Fibroblast of skin of left quadriceps (primary cell): ENCODE measurements around the gene PKHD1.
"Not testable (repeated sequence)": the region's sequence is repeated elsewhere in the genome, so short reads cannot be mapped to it uniquely, and the experiment has no call there.

Experiments used
- DNase-seq, 2 experiments: peaks; one replicate each; pipeline ENCODE4 v3.0.0-alpha.2; 2013; ENCODE audit warnings: low read depth in 2 of 2

The PKHD1 gene

GRCh38 chr6:51986864-51987263 is 100.5 kb downstream of the PKHD1 start:
- DNase-seq, result no peak

GRCh38 chr6:51983564-51983963 is 103.8 kb downstream of the PKHD1 start:
- no peak for DNase-seq

GRCh38 chr6:51982695-51983094 is 104.7 kb downstream of the PKHD1 start:
- not testable (repeated sequence) for DNase-seq

GRCh38 chr6:51976374-51976773 is 111.0 kb downstream of the PKHD1 start:
- DNase-seq, result no peak

GRCh38 chr6:51972659-51973058 is 114.8 kb downstream of the PKHD1 start:
- no peak for DNase-seq

GRCh38 chr6:51968265-51968664 is 119.1 kb downstream of the PKHD1 start:
- DNase-seq, result no peak

- no peak for DNase-seq
Observed at GRCh38 chr6:51965222-51965801, 122.1 kb downstream of the PKHD1 start.

GRCh38 chr6:51963980-51964379 is 123.4 kb downstream of the PKHD1 start:
- no peak for DNase-seq

GRCh38 chr6:51962354-51962753 is 125.1 kb downstream of the PKHD1 start:
- DNase-seq, result no peak

GRCh38 chr6:51960419-51960818 is 127.0 kb downstream of the PKHD1 start:
- no peak for DNase-seq

GRCh38 chr6:51959744-51960383 is 127.5 kb downstream of the PKHD1 start:
- peak; percentile 12 to 28 for DNase-seq

GRCh38 chr6:51954681-51955080 is 132.7 kb downstream of the PKHD1 start:
- DNase-seq, result no peak

- no peak for DNase-seq
Observed at GRCh38 chr6:51953246-51953645, 134.2 kb downstream of the PKHD1 start.

- no peak for DNase-seq
Observed at GRCh38 chr6:51951924-51952323, 135.5 kb downstream of the PKHD1 start.

GRCh38 chr6:51949526-51949925 is 137.9 kb downstream of the PKHD1 start:
- DNase-seq, result no peak

GRCh38 chr6:51939695-51940094 is 147.7 kb downstream of the PKHD1 start:
- DNase-seq, result not testable (repeated sequence)

- no peak for DNase-seq
Observed at GRCh38 chr6:51936531-51937290, 150.7 kb downstream of the PKHD1 start.

- no peak for DNase-seq
Observed at GRCh38 chr6:51934098-51934497, 153.3 kb downstream of the PKHD1 start.

- DNase-seq, result no peak
Observed at GRCh38 chr6:51932956-51933355, 154.5 kb downstream of the PKHD1 start.

GRCh38 chr6:51930602-51931001 is 156.8 kb downstream of the PKHD1 start:
- DNase-seq, result no peak

- DNase-seq, result no peak
Observed at GRCh38 chr6:51929934-51930574, 157.4 kb downstream of the PKHD1 start.

- no peak for DNase-seq
Observed at GRCh38 chr6:51928320-51928719, 159.1 kb downstream of the PKHD1 start.

- no peak for DNase-seq
Observed at GRCh38 chr6:51927450-51927849, 160.0 kb downstream of the PKHD1 start.
